B cell (primary cell): Measurements from ENCODE around the gene AGBL3.

Source experiments
- EZH2 ChIP-seq: IDR thresholded peaks from 2 replicates; pipeline ENCODE4 v1.6.1; 2012; ENCODE audit warnings: borderline replicate concordance, low read depth, mild to moderate bottlenecking, moderate library complexity, low read length; ENCODE audit not compliant: insufficient read depth, poor library complexity, severe bottlenecking
- TF ChIP-seq, protein P1 (sequence below): fragments of 200-600 bp; IDR thresholded peaks from one replicate; pipeline ENCODE4 v1.8.0; 2022; ENCODE audit warnings: antibody characterized with exemption, mild to moderate bottlenecking

DNA sequence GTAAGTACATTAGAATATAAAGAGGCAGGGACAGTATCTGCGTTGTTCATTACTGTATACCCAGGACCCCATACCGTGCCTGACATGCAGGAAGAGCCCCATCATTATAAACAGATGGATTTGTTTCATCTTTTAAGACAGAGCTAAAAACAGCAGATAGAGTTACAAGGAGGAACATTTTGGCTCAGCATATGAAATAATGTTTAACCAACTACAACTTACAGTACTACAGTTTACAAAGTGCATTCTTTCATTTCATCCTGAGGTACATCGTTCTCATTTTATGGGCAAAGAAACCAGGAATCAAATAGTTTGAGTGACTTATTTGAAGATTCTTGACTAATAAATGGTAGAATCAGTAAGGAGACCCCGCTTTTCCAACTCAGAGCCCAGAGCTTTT, 38.1 kb upstream of the AGBL3 start:
- TF ChIP-seq, protein P1, sequence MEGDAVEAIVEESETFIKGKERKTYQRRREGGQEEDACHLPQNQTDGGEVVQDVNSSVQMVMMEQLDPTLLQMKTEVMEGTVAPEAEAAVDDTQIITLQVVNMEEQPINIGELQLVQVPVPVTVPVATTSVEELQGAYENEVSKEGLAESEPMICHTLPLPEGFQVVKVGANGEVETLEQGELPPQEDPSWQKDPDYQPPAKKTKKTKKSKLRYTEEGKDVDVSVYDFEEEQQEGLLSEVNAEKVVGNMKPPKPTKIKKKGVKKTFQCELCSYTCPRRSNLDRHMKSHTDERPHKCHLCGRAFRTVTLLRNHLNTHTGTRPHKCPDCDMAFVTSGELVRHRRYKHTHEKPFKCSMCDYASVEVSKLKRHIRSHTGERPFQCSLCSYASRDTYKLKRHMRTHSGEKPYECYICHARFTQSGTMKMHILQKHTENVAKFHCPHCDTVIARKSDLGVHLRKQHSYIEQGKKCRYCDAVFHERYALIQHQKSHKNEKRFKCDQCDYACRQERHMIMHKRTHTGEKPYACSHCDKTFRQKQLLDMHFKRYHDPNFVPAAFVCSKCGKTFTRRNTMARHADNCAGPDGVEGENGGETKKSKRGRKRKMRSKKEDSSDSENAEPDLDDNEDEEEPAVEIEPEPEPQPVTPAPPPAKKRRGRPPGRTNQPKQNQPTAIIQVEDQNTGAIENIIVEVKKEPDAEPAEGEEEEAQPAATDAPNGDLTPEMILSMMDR: no peak
- TF ChIP-seq EZH2: no peak
